ENCODE results near the gene SCO2. TPM values are rescaled to one million over a fixed set of nuclear protein-coding genes. Genes with fewer than 3 reads are reported as not detected.

SCO2 gene
- total and polyA plus RNA-seq, 9 of the 15 experiments (the other 6 are each of a cell fraction or from before 2014, with no cell fraction given), result 0.34 to 4.0 (median 1.1) TPM; not detected in 3

- Histone ChIP-seq H3K4me3 (no peak overlapping the region), H3K4me1 (replicated peaks in 1 of 2; ENCODE audit: control insufficient read depth in 2 of 2, insufficient read depth in 2 of 2, low read length in 2 of 2) (peaks cover 10 to 36% of the 10 kb centered on the region in 2 experiments; a peak in 4 of 5 replicates), H3K79me2 (ENCODE audit: control insufficient read depth, insufficient read depth, low read length) (no peaks in the 10 kb centered on the region), H3K4me2 (ENCODE audit: insufficient read depth, low read length) (peak overlapping the region; percentile 55; the same call in 1 of the 2 replicates), H3K9me1 (ENCODE audit: control insufficient read depth, insufficient read depth, low read length) (no peaks in the 10 kb centered on the region), H3K27me3 (ENCODE audit: control insufficient read depth in 2 of 2, insufficient read depth in 2 of 2, low read length in 2 of 2) (no peaks in the 10 kb centered on the region), H3K9ac (ENCODE audit: insufficient read depth in 1 of 2, low read depth in 2 of 2, low read length in 2 of 2) (0 out of 4 replicates have a peak overlapping the region, but pooled peaks of 1 of the 2 experiments have one; percentile 25), H3K36me3 (ENCODE audit: control insufficient read depth, insufficient read depth, low read length) (no peaks in the 10 kb centered on the region), H3K27ac (ENCODE audit: extremely low read depth, low read depth, low read length) (peak overlapping the region; percentile 74; the same call in 2 of the 3 replicates), H4K20me1 (replicated peaks; ENCODE audit: control insufficient read depth, insufficient read depth, low read length) (no peaks in the 10 kb centered on the region), H2AFZ (ENCODE audit: low read depth, low read length) (no peak overlapping the region), H3K9me3 (replicated peaks; ENCODE audit: control insufficient read depth, insufficient read depth, low read depth, low read length) (0 out of 2 replicates have a peak, but pooled peaks cover 2% of the 10 kb centered on the region)
- peak; percentile 57 for FAIRE-seq
- BruUV-seq (replicated peaks), result no TSS peak
- ChIA-PET POLR2A (interaction anchor here (0.6 to 0.8 kb wide), 3 partner anchors 15 to 56 kb away, joined by 3 read pairs; no protein-coding TSS in a partner anchor), CTCF (ENCODE audit: low intra/inter-chr PET ratio) (no interaction called here)
- intact Hi-C loops (cut with micrococcal nuclease) (no loop called here), in situ Hi-C loops (cut with MboI) (no loop called here)
- peak; percentile 72 for ATAC-seq
- DNase-seq (ENCODE audit: extremely low read depth in 1 of 4, low spot score in 3 of 4), result peak in 1 of 4 experiments; percentile 49
- 15% methylated on average over 19 of the region's 19 CpGs for WGBS (ENCODE audit: insufficient coverage, low coverage, missing lambda C conversion rate)
- TF ChIP-seq DPF2 (IDR thresholded peaks at IDR 0.05) (peak; percentile 69), PTTG1 (tag; IDR thresholded peaks at IDR 0.05; ENCODE audit: low read depth) (no peak), SNRNP70 (optimal IDR thresholded peaks at IDR 0.05; ENCODE audit: low read depth, low read length) (no peak), HDAC3 (IDR thresholded peaks at IDR 0.05; ENCODE audit: borderline replicate concordance, partially characterized antibody) (no peak), ZNF175 (CRISPR knock-in tag; IDR thresholded peaks at IDR 0.05; ENCODE audit: low read depth) (0 out of 2 replicates have a peak, but pooled peaks have one; percentile 3), KLF16 (IDR thresholded peaks at IDR 0.05) (0 out of 2 replicates have a peak, but pooled peaks have one; percentile 24), ZNF263 (CRISPR knock-in tag; IDR thresholded peaks at IDR 0.05; ENCODE audit: borderline replicate concordance) (no peak), SMAD4 (CRISPR knock-in tag; conservative IDR thresholded peaks at IDR 0.05) (peak; percentile 81), TFAP4 (CRISPR knock-in tag; IDR thresholded peaks at IDR 0.05; ENCODE audit: borderline replicate concordance) (no peak), FOS (IDR thresholded peaks at IDR 0.05; ENCODE audit: extremely low read depth, insufficient read length) (no peak), TRIM24 (IDR thresholded peaks at IDR 0.05) (peak; percentile 28 to 40; a peak in 1 of 4 replicates), GTF2F1 (IDR thresholded peaks at IDR 0.05; ENCODE audit: low read depth, low read length) (no peak), GATA2 (CRISPR knock-in tag; IDR thresholded peaks at IDR 0.05) (0 out of 2 replicates have a peak, but pooled peaks have one; percentile 19), CBFA2T2 (conservative IDR thresholded peaks at IDR 0.05) (peak; percentile 75), SIN3A (IDR thresholded peaks at IDR 0.05; ENCODE audit: borderline replicate concordance in 2 of 2, control insufficient read depth in 1 of 2, low read depth in 2 of 2, low read length in 2 of 2) (no peak), BACH1 (tag; IDR thresholded peaks at IDR 0.05) (no peak), KAT2B (IDR thresholded peaks at IDR 0.05; ENCODE audit: low read depth, low read length) (no peak), DEAF1 (CRISPR knock-in tag; IDR thresholded peaks at IDR 0.05) (no peak), CBFA2T3 (IDR thresholded peaks at IDR 0.05) (peak; percentile 86)
These were observed 7.7 kb upstream of the SCO2 start for GRCh38 chr22:50532824-50533796.
